ENCODE results near the gene IGF2.

GRCh38 chr11:2092464-2092910 lies 46.7 kb downstream of the IGF2 start:
- TF ChIP-seq CTCF (IDR thresholded peaks at IDR 0.05) (no peak), POLR2A (IDR thresholded peaks at IDR 0.05) (no peak), POLR2AphosphoS5 (IDR thresholded peaks at IDR 0.05) (no peak)
